Mesenchymal stem cell (in vitro differentiated cells and primary cell): ENCODE data around the gene ZBED4.
A peak's percentile ranks its signal among the peaks of the same experiment; 100 is the strongest.

Source experiments
- DNase-seq: peaks from one replicate; pipeline ENCODE4 v3.0.0-alpha.2; 2013
- H2AFZ ChIP-seq: one replicate; pipeline ENCODE4 v1.6.1; 2013; ENCODE audit warnings: low read depth, mild to moderate bottlenecking, control low read depth, inconsistent platforms, low read length, moderate library complexity
- H2AK5ac ChIP-seq: 2 replicates; pipeline ENCODE4 v1.6.1; 2013; ENCODE audit warnings: low read length, moderate library complexity, mild to moderate bottlenecking, inconsistent platforms; ENCODE audit not compliant: severe bottlenecking
- H2BK120ac ChIP-seq: one replicate; pipeline ENCODE4 v1.6.1; 2013; ENCODE audit warnings: low read depth, mild to moderate bottlenecking, inconsistent platforms, low read length, moderate library complexity
- H2BK12ac ChIP-seq, 2 experiments: one replicate each; pipeline ENCODE4 v1.6.1; 2013; ENCODE audit warnings: inconsistent platforms in 2 of 2, low read length in 2 of 2, mild to moderate bottlenecking in 2 of 2, moderate library complexity in 2 of 2, control low read depth in 1 of 2
- H2BK15ac ChIP-seq: one replicate; pipeline ENCODE4 v1.6.1; 2013; ENCODE audit warnings: mild to moderate bottlenecking, low read depth, inconsistent platforms; ENCODE audit not compliant: poor library complexity, severe bottlenecking
- H2BK5ac ChIP-seq: 2 replicates; pipeline ENCODE4 v1.6.1; 2013; ENCODE audit warnings: low read depth, mild to moderate bottlenecking, low read length, control low read depth, inconsistent platforms; ENCODE audit not compliant: poor library complexity, severe bottlenecking
- H3K14ac ChIP-seq, 2 experiments: one replicate each; pipeline ENCODE4 v1.6.1; 2013; ENCODE audit warnings: inconsistent platforms in 2 of 2, low read length in 2 of 2, control low read depth in 1 of 2, mild to moderate bottlenecking in 1 of 2, moderate library complexity in 1 of 2
- H3K18ac ChIP-seq, 2 experiments: one replicate each; pipeline ENCODE4 v1.6.1; 2013; ENCODE audit warnings: inconsistent platforms in 2 of 2, low read length in 2 of 2, control low read depth in 1 of 2, low read depth in 1 of 2, mild to moderate bottlenecking in 1 of 2
- H3K23ac ChIP-seq, 2 experiments: one replicate each; pipeline ENCODE4 v1.6.1; 2013; ENCODE audit warnings: inconsistent platforms in 2 of 2, low read length in 2 of 2, mild to moderate bottlenecking in 2 of 2, moderate library complexity in 2 of 2, control low read depth in 1 of 2
- H3K27ac ChIP-seq: 2 replicates; pipeline ENCODE4 v1.5.1; 2013; ENCODE audit warnings: mild to moderate bottlenecking, moderate library complexity, low read length, control low read depth, inconsistent platforms; ENCODE audit not compliant: poor library complexity, severe bottlenecking
- H3K27me3 ChIP-seq, 2 experiments: 2 replicates each; pipeline versions ENCODE4 v1.6.1 to v1.7.0; 2013; ENCODE audit warnings: low read length in 2 of 2, mild to moderate bottlenecking in 2 of 2, moderate library complexity in 2 of 2, control low read depth in 1 of 2, inconsistent platforms in 1 of 2; ENCODE audit not compliant: control insufficient read depth in 1 of 2, insufficient read depth in 1 of 2
- H3K36me3 ChIP-seq, 2 experiments: 2 replicates each; pipeline versions ENCODE4 v1.6.1 to v1.7.0; 2013; ENCODE audit warnings: low read length in 2 of 2, control low read depth in 1 of 2, inconsistent platforms in 1 of 2, low read depth in 1 of 2, mild to moderate bottlenecking in 1 of 2; ENCODE audit not compliant: insufficient read depth in 2 of 2, control insufficient read depth in 1 of 2
- H3K4ac ChIP-seq, 2 experiments: one replicate each; pipeline ENCODE4 v1.6.1; 2013; ENCODE audit warnings: inconsistent platforms in 2 of 2, low read length in 2 of 2, mild to moderate bottlenecking in 2 of 2, moderate library complexity in 2 of 2, control low read depth in 1 of 2, low read depth in 1 of 2
- H3K4me1 ChIP-seq: 2 replicates; pipeline ENCODE4 v1.6.1; 2013; ENCODE audit warnings: low read depth, low read length, control low read depth; ENCODE audit not compliant: control insufficient read depth, insufficient read depth
- H3K4me2 ChIP-seq: 2 replicates; pipeline ENCODE4 v1.6.1; 2013; ENCODE audit warnings: low read length, mild to moderate bottlenecking, inconsistent platforms; ENCODE audit not compliant: poor library complexity, severe bottlenecking
- H3K4me3 ChIP-seq, 2 experiments: 2 replicates each; pipeline versions ENCODE4 v1.5.1 to v1.7.0; 2013; ENCODE audit warnings: low read length in 2 of 2, mild to moderate bottlenecking in 2 of 2, control low read depth in 1 of 2, low read depth in 1 of 2; ENCODE audit not compliant: insufficient read depth in 1 of 2
- H3K79me1 ChIP-seq: replicated peaks from 2 replicates; pipeline ENCODE4 v1.6.1; 2013; ENCODE audit warnings: mild to moderate bottlenecking, control low read depth, low read length, inconsistent platforms; ENCODE audit not compliant: poor library complexity, severe bottlenecking
- H3K9ac ChIP-seq: 2 replicates; pipeline ENCODE4 v1.7.0; 2013; ENCODE audit warnings: mild to moderate bottlenecking, low read length, moderate library complexity
- H3K9me3 ChIP-seq: 2 replicates; pipeline ENCODE4 v1.7.0; 2013; ENCODE audit warnings: mild to moderate bottlenecking, low read length; ENCODE audit not compliant: control insufficient read depth
- H4K8ac ChIP-seq: one replicate; pipeline ENCODE4 v1.6.1; 2013; ENCODE audit warnings: inconsistent platforms, mild to moderate bottlenecking, low read length, moderate library complexity
- H4K91ac ChIP-seq: one replicate; pipeline ENCODE4 v1.6.1; 2013; ENCODE audit warnings: mild to moderate bottlenecking, low read length, inconsistent platforms
- WGBS: methylation state at CpG from one replicate; pipeline ENCODE4 v1.1.7; 2013; ENCODE audit warnings: mixed read lengths; 5-methylcytosine and 5-hydroxymethylcytosine counted together

The ZBED4 gene

GRCh38 chr22:49909476-49910205 is 56.0 kb downstream of the ZBED4 start:
- Histone ChIP-seq H2BK5ac (no peak overlapping the region), H3K27me3 (no peaks in the 10 kb centered on the region), H3K9me3 (no peaks in the 10 kb centered on the region), H4K8ac (no peak overlapping the region), H3K79me1 (peaks cover 28% of the 10 kb centered on the region), H3K4me2 (no peak overlapping the region), H3K4me1 (no peaks in the 10 kb centered on the region), H3K14ac (no peak overlapping the region), H3K4ac (no peak overlapping the region), H3K4me3 (no peak overlapping the region), H3K23ac (no peak overlapping the region), H2BK15ac (no peak overlapping the region), H3K27ac (no peak overlapping the region), H2AK5ac (no peak overlapping the region), H3K18ac (no peak overlapping the region), H3K9ac (no peak overlapping the region), H2BK120ac (no peak overlapping the region), H2BK12ac (no peak overlapping the region), H2AFZ (no peak overlapping the region), H4K91ac (no peak overlapping the region), H3K36me3 (peaks cover 36 to 81% of the 10 kb centered on the region in 2 experiments)
- no peak for DNase-seq
- WGBS, result 96% methylated on average over 23 of the region's 23 CpGs

DNA sequence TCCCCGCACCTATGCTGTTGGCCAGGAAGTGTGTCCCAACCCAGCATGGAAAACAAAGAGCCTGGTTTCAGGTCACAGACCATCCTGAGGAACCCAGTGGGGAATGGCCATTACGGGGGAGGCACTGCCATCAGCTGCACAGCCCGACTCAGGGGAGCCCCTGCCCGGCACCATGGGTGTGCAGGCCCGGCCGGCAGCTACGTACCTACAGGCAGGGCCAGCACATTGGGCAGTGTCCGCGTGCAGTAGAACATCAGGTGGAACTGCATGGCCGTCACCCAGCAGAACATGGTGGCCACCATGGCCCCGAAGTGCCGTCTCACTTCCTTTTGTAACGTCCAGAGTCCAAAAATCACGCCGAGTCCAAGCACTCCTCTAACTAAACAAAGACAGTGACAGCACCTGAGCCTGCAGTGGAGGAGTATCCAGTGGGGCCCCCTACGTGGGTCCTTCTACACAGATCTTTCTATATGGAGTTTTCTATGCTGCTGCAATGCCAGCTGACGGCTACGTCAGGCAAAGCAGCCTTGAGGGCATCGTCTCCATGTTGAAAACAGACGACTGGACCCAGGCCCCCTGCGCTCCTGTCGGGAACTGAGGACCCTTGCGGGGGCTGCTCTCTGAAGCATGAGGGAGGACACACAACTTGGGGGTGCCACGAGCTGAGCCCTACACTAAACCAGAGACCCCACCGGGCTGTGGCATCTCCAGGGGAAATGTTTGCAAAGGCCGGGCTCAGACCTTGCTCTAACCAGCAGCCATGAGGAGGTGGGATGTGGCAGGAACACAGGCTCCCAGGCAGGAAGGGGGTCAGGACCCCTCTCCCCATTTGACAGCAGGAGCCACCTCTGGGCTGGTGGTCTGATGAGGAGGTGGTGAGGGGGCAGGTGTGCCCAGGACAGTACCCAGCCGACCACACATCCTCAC is 56.8 kb downstream of the ZBED4 start:
- Histone ChIP-seq H2AK5ac (no peak overlapping the region), H3K27ac (no peak overlapping the region), H3K9me3 (no peaks in the 10 kb centered on the region), H3K79me1 (peaks cover 28% of the 10 kb centered on the region), H2BK5ac (no peak overlapping the region), H4K91ac (no peak overlapping the region), H4K8ac (peak overlapping the region; percentile 40), H3K23ac (no peak overlapping the region), H2BK120ac (no peak overlapping the region), H2BK12ac (no peak overlapping the region), H3K4me2 (no peak overlapping the region), H3K4me1 (no peaks in the 10 kb centered on the region), H3K36me3 (peaks cover 36 to 74% of the 10 kb centered on the region in 2 experiments), H3K27me3 (no peaks in the 10 kb centered on the region), H2AFZ (no peak overlapping the region), H3K4me3 (no peak overlapping the region), H2BK15ac (no peak overlapping the region), H3K9ac (no peak overlapping the region), H3K4ac (no peak overlapping the region), H3K18ac (no peak overlapping the region), H3K14ac (no peak overlapping the region)
- DNase-seq, result no peak
- 95% methylated on average over 27 of the region's 27 CpGs for whole genome bisulfite sequencing

- H2BK15ac ChIP-seq, result no peak overlapping the region
- H4K8ac ChIP-seq, result no peak overlapping the region
- H3K9ac ChIP-seq, result no peak overlapping the region
- H3K18ac ChIP-seq, result no peak overlapping the region
- H3K23ac ChIP-seq, result no peak overlapping the region
- no peaks in the 10 kb centered on the region for H3K9me3 ChIP-seq
- no peaks in the 10 kb centered on the region for H3K27me3 ChIP-seq
- no peak overlapping the region for H3K4me2 ChIP-seq
- H2BK120ac ChIP-seq, result no peak overlapping the region
- H3K36me3 ChIP-seq, result peaks cover 35 to 59% of the 10 kb centered on the region in 2 experiments
- no peak overlapping the region for H3K4me3 ChIP-seq
- no peak overlapping the region for H2BK5ac ChIP-seq
- no peak overlapping the region for H4K91ac ChIP-seq
- peaks cover 27% of the 10 kb centered on the region for H3K79me1 ChIP-seq
- no peak overlapping the region for H2AK5ac ChIP-seq
- H2AFZ ChIP-seq, result no peak overlapping the region
- DNase-seq, result no peak
- 97% methylated on average over 30 of the region's 30 CpGs for WGBS
- no peak overlapping the region for H3K27ac ChIP-seq
- no peak overlapping the region for H3K4ac ChIP-seq
- H2BK12ac ChIP-seq, result no peak overlapping the region
- H3K14ac ChIP-seq, result no peak overlapping the region
- peaks cover 4% of the 10 kb centered on the region for H3K4me1 ChIP-seq
Measured at GRCh38 chr22:49911881-49912625, 58.4 kb downstream of the ZBED4 start.
